Stimulated activated CD4-positive, alpha-beta T cell treated with anti-CD3 and anti-CD28 coated beads, Interleukin-1b, Interleukin-23, amount 100 ng/mL, for 24 hours (primary cell): ENCODE data around the gene SSBP1.
"Not testable (repeated sequence)": the region's sequence is repeated elsewhere in the genome, so short reads cannot be mapped to it uniquely, and the experiment has no call there.

Experiments used
- DNase-seq, 4 experiments: peaks; one replicate each; pipeline ENCODE4 v3.0.0-alpha.2; 2020; ENCODE audit warnings: low read depth in 4 of 4, low spot score in 1 of 4

SSBP1 gene

GRCh38 chr7:141770083-141770583 lies 32.0 kb downstream of the SSBP1 start:
- DNase-seq, result not testable (repeated sequence)

GRCh38 chr7:141776374-141776773 lies 38.2 kb downstream of the SSBP1 start, which contains the start of gene TAS2R4:
TAS2R4 (plus strand) TSS chr7:141776674; CDS start chr7:141778489, 1,815 bp downstream.
- no peak for DNase-seq

GRCh38 chr7:141785706-141786552 lies 47.8 kb downstream of the SSBP1 start:
- no peak for DNase-seq

- no peak for DNase-seq
These were observed 50.1 kb downstream of the SSBP1 start for GRCh38 chr7:141788296-141788695.

GRCh38 chr7:141789917-141790316 lies 51.8 kb downstream of the SSBP1 start, which contains the start of gene TAS2R5:
TAS2R5 (plus strand) TSS chr7:141790217; CDS start chr7:141790362, 145 bp downstream.
- DNase-seq, result no peak

- no peak for DNase-seq
These were observed 54.4 kb downstream of the SSBP1 start for GRCh38 chr7:141792526-141792925.
